ENCODE data around the gene DDX23. TPM values are rescaled to one million over a fixed set of nuclear protein-coding genes. Genes with fewer than 3 reads are reported as not detected.

DDX23 gene
- total RNA-seq, 3 donors from 2014 or later: 70.0 to 105 (median 91.0) TPM

GRCh38 chr12:48812389-48812788, 39.6 kb downstream of the DDX23 start:
- Histone ChIP-seq H3K4me1 (ENCODE audit: low read depth) (peaks cover 19% of the 10 kb centered on the region), H3K36me3 (ENCODE audit: low read depth) (no peaks in the 10 kb centered on the region), H3K4me3 (no peak overlapping the region), H3K9me3 (no peaks in the 10 kb centered on the region)
- ATAC-seq (no peak), DNase-seq (no peak)
- TF ChIP-seq, protein P1, sequence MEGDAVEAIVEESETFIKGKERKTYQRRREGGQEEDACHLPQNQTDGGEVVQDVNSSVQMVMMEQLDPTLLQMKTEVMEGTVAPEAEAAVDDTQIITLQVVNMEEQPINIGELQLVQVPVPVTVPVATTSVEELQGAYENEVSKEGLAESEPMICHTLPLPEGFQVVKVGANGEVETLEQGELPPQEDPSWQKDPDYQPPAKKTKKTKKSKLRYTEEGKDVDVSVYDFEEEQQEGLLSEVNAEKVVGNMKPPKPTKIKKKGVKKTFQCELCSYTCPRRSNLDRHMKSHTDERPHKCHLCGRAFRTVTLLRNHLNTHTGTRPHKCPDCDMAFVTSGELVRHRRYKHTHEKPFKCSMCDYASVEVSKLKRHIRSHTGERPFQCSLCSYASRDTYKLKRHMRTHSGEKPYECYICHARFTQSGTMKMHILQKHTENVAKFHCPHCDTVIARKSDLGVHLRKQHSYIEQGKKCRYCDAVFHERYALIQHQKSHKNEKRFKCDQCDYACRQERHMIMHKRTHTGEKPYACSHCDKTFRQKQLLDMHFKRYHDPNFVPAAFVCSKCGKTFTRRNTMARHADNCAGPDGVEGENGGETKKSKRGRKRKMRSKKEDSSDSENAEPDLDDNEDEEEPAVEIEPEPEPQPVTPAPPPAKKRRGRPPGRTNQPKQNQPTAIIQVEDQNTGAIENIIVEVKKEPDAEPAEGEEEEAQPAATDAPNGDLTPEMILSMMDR (IDR thresholded peaks at IDR 0.05): no peak
- intact Hi-C loops (cut with DNase I, micrococcal nuclease): no loop called here

DNA sequence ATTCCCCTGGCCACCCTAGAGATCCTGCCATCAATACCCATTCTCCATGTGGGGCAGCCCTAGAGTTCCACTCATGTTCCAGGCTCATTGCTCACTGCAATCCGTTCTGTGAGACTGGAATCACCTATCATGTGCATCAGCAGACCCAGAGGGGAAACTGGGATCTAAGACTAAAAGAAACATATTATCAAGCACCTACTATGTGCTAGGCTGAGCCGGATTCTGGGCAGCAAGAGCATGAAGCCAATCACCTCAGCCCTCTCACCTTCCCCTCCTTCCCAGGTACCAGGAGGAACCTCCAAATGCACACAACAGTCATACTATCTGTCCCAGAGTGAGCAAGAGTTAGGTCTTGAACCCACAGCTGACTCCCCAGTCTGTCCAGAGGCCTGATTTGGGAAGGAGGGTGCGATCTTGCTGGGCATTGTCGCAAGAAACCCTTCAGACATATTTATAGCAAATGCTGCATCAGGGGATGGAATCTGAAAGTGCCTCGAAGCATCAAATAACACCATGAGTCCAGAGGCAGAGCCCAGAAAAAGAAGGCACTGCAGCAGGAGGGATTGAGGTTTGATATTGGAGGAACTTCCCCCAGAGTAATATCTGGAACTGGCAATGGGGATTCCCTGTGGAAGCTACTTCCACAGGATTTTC, 40.4 kb downstream of the DDX23 start:
- no peak for ATAC-seq
- Histone ChIP-seq H3K36me3 (ENCODE audit: low read depth) (no peaks in the 10 kb centered on the region), H3K9me3 (no peaks in the 10 kb centered on the region), H3K4me3 (no peak overlapping the region), H3K4me1 (ENCODE audit: low read depth) (peaks cover 17% of the 10 kb centered on the region)
- TF ChIP-seq, protein P1 (IDR thresholded peaks at IDR 0.05): no peak
- no peak for DNase-seq
- intact Hi-C loops (cut with DNase I, micrococcal nuclease): no loop called here

GRCh38 chr12:48810903-48811431, 41.0 kb downstream of the DDX23 start:
- Histone ChIP-seq H3K9me3 (no peaks in the 10 kb centered on the region), H3K36me3 (ENCODE audit: low read depth) (no peaks in the 10 kb centered on the region), H3K4me1 (ENCODE audit: low read depth) (peaks cover 11% of the 10 kb centered on the region), H3K4me3 (no peak overlapping the region)
- no peak for DNase-seq
- ATAC-seq: no peak
- TF ChIP-seq, protein P1 (IDR thresholded peaks at IDR 0.05): no peak
- intact Hi-C loops (cut with DNase I, micrococcal nuclease): no loop called here

DNA sequence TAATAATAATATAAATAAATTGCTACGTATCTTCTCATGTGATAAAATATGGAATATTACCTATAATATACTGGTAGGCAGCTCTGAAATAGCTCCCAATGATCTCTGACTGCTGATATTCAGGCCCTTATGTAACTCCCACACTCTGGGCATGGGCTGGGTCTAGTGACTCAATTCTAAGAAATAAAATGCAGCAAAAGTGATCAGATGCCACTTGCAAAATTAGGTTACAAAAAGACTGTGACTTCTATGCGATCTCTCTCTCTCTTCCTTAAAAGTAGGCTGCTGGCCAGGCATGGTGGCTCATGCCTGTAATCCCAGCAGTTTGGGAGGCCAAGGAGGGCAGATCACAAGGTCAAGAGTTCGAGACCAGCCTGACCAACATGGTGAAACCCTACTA, 44.0 kb downstream of the DDX23 start:
- intact Hi-C loops (cut with DNase I, micrococcal nuclease): no loop called here
- ATAC-seq: no peak
- Histone ChIP-seq H3K4me3 (no peak overlapping the region), H3K9me3 (no peaks in the 10 kb centered on the region), H3K4me1 (ENCODE audit: low read depth) (peaks cover 8% of the 10 kb centered on the region), H3K36me3 (ENCODE audit: low read depth) (no peaks in the 10 kb centered on the region)
- no peak for DNase-seq
- TF ChIP-seq, protein P1 (IDR thresholded peaks at IDR 0.05): no peak

- Histone ChIP-seq H3K36me3 (ENCODE audit: low read depth) (no peaks in the 10 kb centered on the region), H3K4me3 (no peak overlapping the region), H3K9me3 (no peaks in the 10 kb centered on the region), H3K4me1 (ENCODE audit: low read depth) (no peaks in the 10 kb centered on the region)
- DNase-seq: no peak
- ATAC-seq: no peak
- TF ChIP-seq, protein P1 (IDR thresholded peaks at IDR 0.05): no peak
- intact Hi-C loops (cut with DNase I, micrococcal nuclease): no loop called here
Observed at GRCh38 chr12:48803675-48804074, 48.3 kb downstream of the DDX23 start.
